Testis (tissue), 2 donors: Measurements from ENCODE around the gene OTOF.

Experiments used
- CTCF ChIP-seq, 3 experiments: fragments of 450-650 bp in 2 of 3; fragments of 200-600 bp in 1 of 3; sonication (generic) in 1 of 3; IDR thresholded peaks; one replicate each; pipeline ENCODE4 v1.5.1; 2016 to 2019; ENCODE audit warnings: antibody characterized with exemption in 3 of 3, mild to moderate bottlenecking in 2 of 3, moderate library complexity in 1 of 3
- POLR2A ChIP-seq: fragments of 450-650 bp; IDR thresholded peaks from one replicate; pipeline ENCODE4 v1.6.1; 2017; ENCODE audit warnings: antibody characterized with exemption, mild to moderate bottlenecking, moderate library complexity

DNA sequence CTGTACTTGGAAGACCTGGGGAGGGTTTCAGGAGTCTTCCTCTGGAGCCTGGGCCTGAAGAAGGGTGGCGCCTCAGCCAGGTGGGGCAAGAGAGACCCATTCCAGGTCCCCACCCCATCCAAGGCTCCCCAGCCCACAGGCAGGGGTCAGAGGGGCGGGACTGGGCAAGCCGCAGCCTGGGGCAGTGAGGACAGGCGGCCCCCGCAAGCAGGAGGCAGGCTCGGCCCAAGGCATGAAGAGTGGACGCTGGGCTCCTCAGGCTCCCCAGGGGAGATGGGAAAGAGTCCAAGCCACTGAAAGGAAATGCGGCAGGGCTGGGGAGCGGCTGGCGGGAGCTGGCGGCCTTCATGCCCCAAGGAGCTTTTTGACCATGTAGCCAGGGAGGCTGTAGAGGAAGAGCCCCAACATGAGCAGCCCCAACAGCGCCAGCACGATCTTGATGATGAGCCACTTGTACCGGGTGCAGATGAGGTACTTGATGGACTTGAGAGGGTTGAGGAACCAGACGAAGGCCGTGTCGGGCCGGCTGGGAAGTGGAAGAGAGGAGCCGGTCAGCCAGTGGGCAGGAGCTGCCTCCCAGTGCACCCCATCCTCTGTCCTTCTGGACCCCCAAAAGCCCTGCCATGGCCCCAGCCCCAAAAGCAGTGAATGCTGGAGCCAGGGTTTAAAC lies 20.1 kb downstream of the OTOF start:
- TF ChIP-seq CTCF (IDR thresholded peaks at IDR 0.05) (no peak), POLR2A (no peak)
